Activated T-cell treated with anti-CD3 and anti-CD28 coated beads, Interleukin-2, amount 50 U/mL, for 72 hours (primary cell): ENCODE measurements around the gene ANKRD12. TPM values are rescaled to one million over a fixed set of nuclear protein-coding genes. Genes with fewer than 3 reads are reported as not detected.
A peak's percentile ranks its signal among the peaks of the same experiment; 100 is the strongest.

Source experiments
- ATAC-seq, 2 donors: fragments of 150-1000 bp; cut with Tn5 transposase; replicated peaks in 1 of 2; 2 replicates each; pipeline ENCODE4 v1.10.0; 2021; ENCODE audit warnings: moderate library complexity in 2 of 2, mild to moderate bottlenecking in 1 of 2
- DNase-seq, 2 donors: peaks; one replicate each; pipeline ENCODE4 v3.0.0; 2021 to 2022; ENCODE audit warnings: mixed read lengths in 1 of 2
- H3K27ac Mint-ChIP-seq: one replicate; pipeline ENCODE4 v1.8.0; 2022; ENCODE audit warnings: mild to moderate bottlenecking, moderate library complexity, mixed read lengths
- H3K27me3 Mint-ChIP-seq: one replicate; pipeline ENCODE4 v1.8.0; 2022; ENCODE audit warnings: low read depth, mixed read lengths
- H3K36me3 Mint-ChIP-seq, 2 donors: one replicate each; pipeline ENCODE4 v1.8.0; 2022; ENCODE audit warnings: mixed read lengths in 2 of 2, mild to moderate bottlenecking in 1 of 2; ENCODE audit not compliant: insufficient read depth in 2 of 2
- H3K4me1 Mint-ChIP-seq: one replicate; pipeline ENCODE4 v1.8.0; 2022; ENCODE audit warnings: low read depth, mixed read lengths
- H3K4me3 Mint-ChIP-seq, 2 donors: one replicate each; pipeline ENCODE4 v1.8.0; 2022; ENCODE audit warnings: mild to moderate bottlenecking in 2 of 2, mixed read lengths in 2 of 2, moderate library complexity in 2 of 2
- H3K9me3 Mint-ChIP-seq, 2 donors: one replicate each; pipeline ENCODE4 v1.8.0; 2022; ENCODE audit warnings: mixed read lengths in 2 of 2
- total RNA-seq, 2 donors: library from RNA; stranded (reverse); gene quantifications; one replicate each; pipeline ENCODE4 v1.2.3, GENCODE V29; 2022

The ANKRD12 gene
- total RNA-seq, 2 donors from 2014 or later, result 84.4 to 123 TPM

GRCh38 chr18:9280849-9281248 is 144.3 kb downstream of the ANKRD12 start:
- Mint-ChIP-seq H3K9me3 (no peaks in the 10 kb centered on the region), H3K36me3 (peaks cover 3 to 26% of the 10 kb centered on the region in 2 donors)

GRCh38 chr18:9281780-9282179 is 145.2 kb downstream of the ANKRD12 start:
- no peak overlapping the region for H3K4me3 Mint-ChIP-seq
- ATAC-seq (no peak), DNase-seq (no peak)
- no peaks in the 10 kb centered on the region for H3K4me1 Mint-ChIP-seq
- H3K27ac Mint-ChIP-seq, result no peak overlapping the region
- peaks cover 3 to 25% of the 10 kb centered on the region in 2 donors for H3K36me3 Mint-ChIP-seq
- H3K27me3 Mint-ChIP-seq, result no peaks in the 10 kb centered on the region
- no peaks in the 10 kb centered on the region for H3K9me3 Mint-ChIP-seq

More at GRCh38 chr18:9280849-9281248, 144.3 kb downstream of the ANKRD12 start:
- no peak for ATAC-seq
- H3K4me1 Mint-ChIP-seq, result no peaks in the 10 kb centered on the region
- H3K27ac Mint-ChIP-seq, result no peak overlapping the region
- H3K4me3 Mint-ChIP-seq, result no peak overlapping the region
- no peak for DNase-seq
- no peaks in the 10 kb centered on the region for H3K27me3 Mint-ChIP-seq

- Mint-ChIP-seq H3K4me3 (no peak overlapping the region), H3K9me3 (no peaks in the 10 kb centered on the region), H3K27ac (no peak overlapping the region), H3K27me3 (no peaks in the 10 kb centered on the region), H3K4me1 (no peaks in the 10 kb centered on the region), H3K36me3 (peaks cover 3 to 17% of the 10 kb centered on the region in 2 donors)
- ATAC-seq, result no peak
- no peak for DNase-seq
Observed at GRCh38 chr18:9283791-9284190, 147.2 kb downstream of the ANKRD12 start.

- DNase-seq (no peak), ATAC-seq (peak in 1 of 2 donors; percentile 43)
- H3K4me1 Mint-ChIP-seq, result no peaks in the 10 kb centered on the region
- H3K9me3 Mint-ChIP-seq, result no peaks in the 10 kb centered on the region
- H3K27me3 Mint-ChIP-seq, result no peaks in the 10 kb centered on the region
- H3K36me3 Mint-ChIP-seq, result peaks cover 3 to 12% of the 10 kb centered on the region in 2 donors
- H3K4me3 Mint-ChIP-seq, result no peak overlapping the region
- H3K27ac Mint-ChIP-seq, result no peak overlapping the region
Observed at GRCh38 chr18:9285604-9286003, 149.0 kb downstream of the ANKRD12 start.

- DNase-seq (no peak), ATAC-seq (no peak)
- H3K9me3 Mint-ChIP-seq, result peaks cover 4% of the 10 kb centered on the region in 2 donors
- no peak overlapping the region for H3K4me3 Mint-ChIP-seq
- H3K27ac Mint-ChIP-seq, result no peak overlapping the region
- peaks cover 5 to 11% of the 10 kb centered on the region in 2 donors for H3K36me3 Mint-ChIP-seq
- H3K4me1 Mint-ChIP-seq, result no peaks in the 10 kb centered on the region
- H3K27me3 Mint-ChIP-seq, result no peaks in the 10 kb centered on the region
Observed at GRCh38 chr18:9287036-9287435, 150.5 kb downstream of the ANKRD12 start.

- Mint-ChIP-seq H3K27me3 (no peaks in the 10 kb centered on the region), H3K27ac (no peak overlapping the region), H3K4me1 (no peaks in the 10 kb centered on the region), H3K36me3 (peaks cover 7 to 12% of the 10 kb centered on the region in 2 donors), H3K4me3 (no peak overlapping the region), H3K9me3 (peaks cover 4 to 12% of the 10 kb centered on the region in 2 donors)
- DNase-seq (no peak), ATAC-seq (no peak)
Observed at GRCh38 chr18:9289698-9290097, 153.1 kb downstream of the ANKRD12 start.

GRCh38 chr18:9290156-9290555 is 153.6 kb downstream of the ANKRD12 start:
- DNase-seq (no peak), ATAC-seq (no peak)
- H3K4me1 Mint-ChIP-seq, result no peaks in the 10 kb centered on the region
- H3K27me3 Mint-ChIP-seq, result no peaks in the 10 kb centered on the region
- no peak overlapping the region for H3K27ac Mint-ChIP-seq
- H3K9me3 Mint-ChIP-seq, result peaks cover 4 to 12% of the 10 kb centered on the region in 2 donors
- no peak overlapping the region for H3K4me3 Mint-ChIP-seq
- H3K36me3 Mint-ChIP-seq, result peaks cover 7 to 12% of the 10 kb centered on the region in 2 donors

GRCh38 chr18:9292047-9292446 is 155.5 kb downstream of the ANKRD12 start:
- Mint-ChIP-seq H3K4me3 (no peak overlapping the region), H3K9me3 (peaks cover 4 to 12% of the 10 kb centered on the region in 2 donors), H3K27me3 (no peaks in the 10 kb centered on the region), H3K4me1 (no peaks in the 10 kb centered on the region), H3K36me3 (peaks cover 7 to 12% of the 10 kb centered on the region in 2 donors), H3K27ac (no peak overlapping the region)
- ATAC-seq, result no peak
- no peak for DNase-seq

- Mint-ChIP-seq H3K9me3 (peaks cover 4 to 12% of the 10 kb centered on the region in 2 donors), H3K36me3 (peaks cover 7 to 12% of the 10 kb centered on the region in 2 donors), H3K4me1 (no peaks in the 10 kb centered on the region), H3K27ac (no peak overlapping the region), H3K4me3 (no peak overlapping the region), H3K27me3 (no peaks in the 10 kb centered on the region)
- DNase-seq (no peak), ATAC-seq (no peak)
Observed at GRCh38 chr18:9293948-9294347, 157.4 kb downstream of the ANKRD12 start.

GRCh38 chr18:9296233-9297006 is 159.8 kb downstream of the ANKRD12 start:
- peaks cover 4 to 12% of the 10 kb centered on the region in 2 donors for H3K36me3 Mint-ChIP-seq
- H3K4me1 Mint-ChIP-seq, result no peaks in the 10 kb centered on the region
- no peak for DNase-seq
- no peak for ATAC-seq
- H3K4me3 Mint-ChIP-seq, result no peak overlapping the region
- peaks cover 4 to 12% of the 10 kb centered on the region in 2 donors for H3K9me3 Mint-ChIP-seq
- H3K27me3 Mint-ChIP-seq, result no peaks in the 10 kb centered on the region
- H3K27ac Mint-ChIP-seq, result no peak overlapping the region

GRCh38 chr18:9297007-9297393 is 160.4 kb downstream of the ANKRD12 start:
- no peak overlapping the region for H3K4me3 Mint-ChIP-seq
- H3K27me3 Mint-ChIP-seq, result no peaks in the 10 kb centered on the region
- H3K36me3 Mint-ChIP-seq, result peaks cover under 1 to 9% of the 10 kb centered on the region in 2 donors
- ATAC-seq, result no peak
- H3K4me1 Mint-ChIP-seq, result no peaks in the 10 kb centered on the region
- peaks cover under 1 to 8% of the 10 kb centered on the region in 2 donors for H3K9me3 Mint-ChIP-seq
- no peak overlapping the region for H3K27ac Mint-ChIP-seq
- DNase-seq, result no peak

- Mint-ChIP-seq H3K4me3 (no peak overlapping the region), H3K27me3 (no peaks in the 10 kb centered on the region), H3K27ac (no peak overlapping the region), H3K4me1 (no peaks in the 10 kb centered on the region), H3K9me3 (peaks cover 15 to 25% of the 10 kb centered on the region in 2 donors), H3K36me3 (peaks cover 16 to 17% of the 10 kb centered on the region in 2 donors)
- DNase-seq, result no peak
- no peak for ATAC-seq
Observed at GRCh38 chr18:9304388-9305070, 167.9 kb downstream of the ANKRD12 start.

GRCh38 chr18:9319333-9319732 is 182.8 kb downstream of the ANKRD12 start:
- Mint-ChIP-seq H3K4me3 (no peak overlapping the region), H3K4me1 (no peaks in the 10 kb centered on the region), H3K36me3 (peaks cover 2% of the 10 kb centered on the region in 2 donors), H3K9me3 (peaks cover 0 to 1% of the 10 kb centered on the region in 2 donors), H3K27ac (no peak overlapping the region), H3K27me3 (peaks cover 26% of the 10 kb centered on the region)
- ATAC-seq, result no peak
- no peak for DNase-seq
